ENCODE data around the gene WRAP53.

The WRAP53 gene

GRCh38 chr17:7700510-7700909, 12.2 kb downstream of the WRAP53 start:
- Histone ChIP-seq H4K20me1 (ENCODE audit: insufficient read depth, low read length) (no peaks in the 10 kb centered on the region), H3K4me3 (ENCODE audit: low read length) (no peak overlapping the region), H3K9me3 (ENCODE audit: insufficient read depth, low read length) (no peaks in the 10 kb centered on the region), H3K4me1 (ENCODE audit: low read length) (no peaks in the 10 kb centered on the region), H3K27ac (ENCODE audit: low read length) (no peak overlapping the region), H3K9ac (ENCODE audit: low read length) (no peak overlapping the region), H2AFZ (ENCODE audit: low read depth, low read length) (no peak overlapping the region), H3K79me2 (ENCODE audit: low read length) (no peaks in the 10 kb centered on the region), H3K27me3 (ENCODE audit: low read depth, low read length) (no peaks in the 10 kb centered on the region), H3K36me3 (replicated peaks; ENCODE audit: low read depth, low read length) (peaks cover 2% of the 10 kb centered on the region), H3K4me2 (ENCODE audit: low read length) (no peak overlapping the region)
- TF ChIP-seq EZH2phosphoT487 (IDR thresholded peaks at IDR 0.05; ENCODE audit: low read depth) = no peak
- TF ChIP-seq, protein P1, sequence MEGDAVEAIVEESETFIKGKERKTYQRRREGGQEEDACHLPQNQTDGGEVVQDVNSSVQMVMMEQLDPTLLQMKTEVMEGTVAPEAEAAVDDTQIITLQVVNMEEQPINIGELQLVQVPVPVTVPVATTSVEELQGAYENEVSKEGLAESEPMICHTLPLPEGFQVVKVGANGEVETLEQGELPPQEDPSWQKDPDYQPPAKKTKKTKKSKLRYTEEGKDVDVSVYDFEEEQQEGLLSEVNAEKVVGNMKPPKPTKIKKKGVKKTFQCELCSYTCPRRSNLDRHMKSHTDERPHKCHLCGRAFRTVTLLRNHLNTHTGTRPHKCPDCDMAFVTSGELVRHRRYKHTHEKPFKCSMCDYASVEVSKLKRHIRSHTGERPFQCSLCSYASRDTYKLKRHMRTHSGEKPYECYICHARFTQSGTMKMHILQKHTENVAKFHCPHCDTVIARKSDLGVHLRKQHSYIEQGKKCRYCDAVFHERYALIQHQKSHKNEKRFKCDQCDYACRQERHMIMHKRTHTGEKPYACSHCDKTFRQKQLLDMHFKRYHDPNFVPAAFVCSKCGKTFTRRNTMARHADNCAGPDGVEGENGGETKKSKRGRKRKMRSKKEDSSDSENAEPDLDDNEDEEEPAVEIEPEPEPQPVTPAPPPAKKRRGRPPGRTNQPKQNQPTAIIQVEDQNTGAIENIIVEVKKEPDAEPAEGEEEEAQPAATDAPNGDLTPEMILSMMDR (IDR thresholded peaks at IDR 0.05; ENCODE audit: low read depth, low read length) = no peak

DNA sequence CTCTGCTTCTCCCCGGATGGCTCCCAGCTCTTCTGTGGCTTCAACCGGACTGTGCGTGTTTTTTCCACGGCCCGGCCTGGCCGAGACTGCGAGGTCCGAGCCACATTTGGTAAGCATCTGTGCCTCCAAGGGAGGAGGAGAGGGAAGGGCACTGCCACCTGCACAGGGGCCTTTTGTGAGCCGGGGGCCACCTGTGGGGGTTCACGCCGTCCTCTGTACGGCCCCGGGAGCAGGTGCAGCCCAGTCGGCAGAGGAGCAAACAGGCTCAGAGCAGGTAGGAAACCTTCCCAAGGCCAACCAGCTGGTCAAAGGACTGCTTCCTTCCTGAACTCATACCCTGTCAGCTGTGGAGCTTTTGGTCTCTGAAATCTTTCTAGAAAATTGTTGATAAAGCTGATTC, 13.4 kb downstream of the WRAP53 start:
- Histone ChIP-seq H3K9ac (ENCODE audit: low read length) (no peak overlapping the region), H3K9me3 (ENCODE audit: insufficient read depth, low read length) (no peaks in the 10 kb centered on the region), H4K20me1 (ENCODE audit: insufficient read depth, low read length) (no peaks in the 10 kb centered on the region), H3K4me2 (ENCODE audit: low read length) (no peak overlapping the region), H3K4me3 (ENCODE audit: low read length) (no peak overlapping the region), H3K27ac (ENCODE audit: low read length) (no peak overlapping the region), H3K27me3 (ENCODE audit: low read depth, low read length) (peaks cover 10% of the 10 kb centered on the region), H3K4me1 (ENCODE audit: low read length) (no peaks in the 10 kb centered on the region), H2AFZ (ENCODE audit: low read depth, low read length) (no peak overlapping the region), H3K79me2 (ENCODE audit: low read length) (no peaks in the 10 kb centered on the region), H3K36me3 (replicated peaks; ENCODE audit: low read depth, low read length) (no peaks in the 10 kb centered on the region)
- TF ChIP-seq, protein P1 (IDR thresholded peaks at IDR 0.05; ENCODE audit: low read depth, low read length) = no peak
- TF ChIP-seq EZH2phosphoT487 (IDR thresholded peaks at IDR 0.05; ENCODE audit: low read depth) = no peak

DNA sequence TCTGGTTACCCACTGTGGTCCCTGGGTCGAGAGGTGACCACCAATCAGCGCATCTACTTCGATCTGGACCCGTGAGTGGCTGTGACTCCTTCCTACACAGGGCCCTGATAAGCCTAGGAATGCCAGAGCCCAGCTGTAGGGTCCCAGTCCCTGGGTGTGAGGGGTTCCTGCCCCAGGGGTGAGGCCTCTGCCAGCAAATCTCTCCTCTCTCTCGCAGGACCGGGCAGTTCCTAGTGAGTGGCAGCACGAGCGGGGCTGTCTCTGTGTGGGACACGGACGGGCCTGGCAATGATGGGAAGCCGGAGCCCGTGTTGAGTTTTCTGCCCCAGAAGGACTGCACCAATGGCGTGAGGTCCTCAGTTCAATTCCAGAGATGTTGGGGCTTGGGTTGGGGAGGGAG, 14.5 kb downstream of the WRAP53 start:
- no peak overlapping the region for H2AFZ ChIP-seq (ENCODE audit: low read depth, low read length)
- peaks cover 11% of the 10 kb centered on the region for H3K27me3 ChIP-seq (ENCODE audit: low read depth, low read length)
- no peak overlapping the region for H3K9ac ChIP-seq (ENCODE audit: low read length)
- H3K4me1 ChIP-seq (ENCODE audit: low read length) = no peaks in the 10 kb centered on the region
- no peaks in the 10 kb centered on the region for H3K36me3 ChIP-seq (replicated peaks; ENCODE audit: low read depth, low read length)
- H3K4me2 ChIP-seq (ENCODE audit: low read length) = no peak overlapping the region
- H3K27ac ChIP-seq (ENCODE audit: low read length) = no peak overlapping the region
- H3K9me3 ChIP-seq (ENCODE audit: insufficient read depth, low read length) = no peaks in the 10 kb centered on the region
- TF ChIP-seq EZH2phosphoT487 (IDR thresholded peaks at IDR 0.05; ENCODE audit: low read depth) = no peak
- TF ChIP-seq, protein P1 (IDR thresholded peaks at IDR 0.05; ENCODE audit: low read depth, low read length) = no peak
- no peaks in the 10 kb centered on the region for H3K79me2 ChIP-seq (ENCODE audit: low read length)
- no peak overlapping the region for H3K4me3 ChIP-seq (ENCODE audit: low read length)
- H4K20me1 ChIP-seq (ENCODE audit: insufficient read depth, low read length) = no peaks in the 10 kb centered on the region

DNA sequence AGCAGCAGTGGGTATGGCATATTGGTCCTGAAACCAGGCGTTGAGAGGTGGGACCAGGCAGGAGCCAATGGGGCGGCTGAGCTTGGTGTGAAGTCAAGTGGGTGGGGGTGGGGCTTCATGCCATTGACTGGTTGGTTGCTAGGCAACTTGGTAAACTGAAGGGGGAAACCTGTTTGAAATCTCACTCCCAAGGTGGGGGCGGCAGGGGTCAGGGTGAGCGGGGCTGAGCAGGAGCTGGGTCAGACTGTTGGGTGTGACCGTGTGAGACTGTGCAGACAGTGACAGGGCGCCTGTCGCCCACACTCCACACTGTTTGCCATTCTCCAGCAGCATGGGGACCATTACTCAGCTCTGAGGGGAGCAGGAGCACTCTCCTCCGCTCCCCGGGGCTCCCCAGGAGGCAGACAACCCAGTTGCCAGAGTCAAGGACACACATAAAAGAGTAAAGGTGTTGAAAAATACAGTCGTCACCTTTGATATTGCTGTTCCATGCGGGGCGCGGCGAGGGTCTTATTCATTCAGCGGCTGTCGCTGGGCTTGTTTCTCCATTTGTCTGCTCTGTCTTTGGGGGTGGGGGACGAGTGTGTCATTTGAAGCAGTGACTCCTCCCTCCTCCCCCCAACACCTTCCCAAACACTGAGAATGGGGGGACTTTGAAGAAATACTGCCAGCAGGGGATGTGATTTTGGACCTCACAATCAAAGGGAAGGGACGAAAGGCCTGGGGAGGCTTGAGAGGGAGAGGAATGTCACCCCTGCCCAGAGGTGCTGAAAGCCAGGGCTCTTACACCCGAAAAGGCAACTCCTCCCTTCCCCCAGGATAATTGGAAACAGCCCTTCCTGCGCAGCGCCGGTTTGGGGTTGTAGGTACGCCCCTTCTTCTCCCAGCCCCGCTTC, 15.6 kb downstream of the WRAP53 start:
- no peaks in the 10 kb centered on the region for H3K79me2 ChIP-seq (ENCODE audit: low read length)
- H3K4me3 ChIP-seq (ENCODE audit: low read length) = no peak overlapping the region
- H3K4me1 ChIP-seq (ENCODE audit: low read length) = no peaks in the 10 kb centered on the region
- H3K27ac ChIP-seq (ENCODE audit: low read length) = no peak overlapping the region
- H3K4me2 ChIP-seq (ENCODE audit: low read length) = no peak overlapping the region
- no peaks in the 10 kb centered on the region for H3K36me3 ChIP-seq (replicated peaks; ENCODE audit: low read depth, low read length)
- TF ChIP-seq EZH2phosphoT487 (IDR thresholded peaks at IDR 0.05; ENCODE audit: low read depth) = no peak
- TF ChIP-seq, protein P1 (IDR thresholded peaks at IDR 0.05; ENCODE audit: low read depth, low read length) = no peak
- no peak overlapping the region for H2AFZ ChIP-seq (ENCODE audit: low read depth, low read length)
- H3K27me3 ChIP-seq (ENCODE audit: low read depth, low read length) = peaks cover 11% of the 10 kb centered on the region
- no peaks in the 10 kb centered on the region for H3K9me3 ChIP-seq (ENCODE audit: insufficient read depth, low read length)
- H3K9ac ChIP-seq (ENCODE audit: low read length) = no peak overlapping the region
- H4K20me1 ChIP-seq (ENCODE audit: insufficient read depth, low read length) = no peaks in the 10 kb centered on the region

Measured in OCI-LY3 (cell line).